Measurements from ENCODE around the gene RWDD1.

The RWDD1 gene

DNA sequence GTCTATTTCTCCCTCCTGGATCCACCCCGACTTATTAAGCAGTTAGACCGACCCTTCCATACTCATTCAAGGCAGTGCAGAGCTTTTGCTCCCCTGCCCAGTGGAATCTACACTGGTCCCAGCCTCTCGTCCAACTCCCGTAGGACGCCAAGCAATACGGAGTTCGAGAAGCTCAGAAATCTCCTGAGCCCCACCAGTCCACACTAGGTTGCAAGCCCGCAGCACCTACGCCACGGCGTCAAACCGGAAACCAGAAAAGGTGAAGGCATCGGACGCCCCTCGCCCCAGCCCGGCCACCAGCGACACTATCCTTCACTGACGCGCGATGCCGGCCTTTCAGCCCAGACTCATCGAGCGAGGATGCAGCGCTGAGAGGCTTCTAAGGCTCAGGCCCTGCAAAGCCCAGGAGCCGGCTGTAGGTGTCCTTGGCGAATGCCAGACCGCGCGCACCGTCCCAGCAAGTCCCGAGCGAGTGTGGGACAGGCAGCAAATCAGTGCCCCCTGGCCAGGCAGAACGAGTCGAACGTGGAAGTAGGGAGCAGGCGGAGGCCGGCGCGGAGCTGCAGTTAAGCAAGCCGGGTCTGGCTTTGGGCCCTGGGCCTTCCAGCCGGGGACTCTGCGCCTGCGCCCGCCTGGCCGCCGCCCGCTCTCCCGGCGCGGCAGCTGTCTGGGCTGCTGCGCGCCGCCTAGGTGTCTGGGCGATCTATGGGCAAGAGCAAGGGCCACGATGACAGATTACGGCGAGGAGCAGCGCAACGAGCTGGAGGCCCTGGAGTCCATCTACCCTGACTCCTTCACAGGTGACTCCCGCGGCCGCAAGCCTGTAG, at the start of gene RWDD1:
TSS of gene RWDD1 (plus strand) at position 649 of the 827 bp plus-strand sequence. CDS start at position 728, 79 bp downstream.
- DNase-seq: peak; percentile 99

DNA sequence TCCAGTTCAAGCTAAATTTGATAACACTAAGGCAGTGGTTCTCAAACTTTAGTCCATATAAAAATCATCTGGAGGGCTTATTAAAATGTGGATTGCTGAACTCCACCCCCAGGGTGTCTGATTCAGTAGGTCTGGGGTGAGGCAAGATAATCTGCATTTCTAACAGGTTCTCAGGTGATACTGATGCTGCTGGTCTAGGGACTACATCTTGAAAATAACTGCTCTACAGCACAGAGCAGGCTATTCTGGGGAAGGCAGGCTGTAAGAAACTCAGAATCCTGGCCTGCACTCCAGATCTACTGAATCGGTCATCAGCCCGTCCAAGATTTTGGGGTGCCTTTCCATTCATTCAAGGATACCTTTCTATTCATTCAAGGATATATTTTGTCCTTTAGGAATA, 48.4 kb upstream of the RWDD1 start:
- DNase-seq: no peak

- no peak for DNase-seq
Measured at GRCh38 chr6:116524236-116524635, 47.1 kb upstream of the RWDD1 start.

GRCh38 chr6:116528133-116528532, 43.2 kb upstream of the RWDD1 start:
- no peak for DNase-seq

GRCh38 chr6:116528780-116529179, 42.5 kb upstream of the RWDD1 start:
- DNase-seq: no peak

DNA sequence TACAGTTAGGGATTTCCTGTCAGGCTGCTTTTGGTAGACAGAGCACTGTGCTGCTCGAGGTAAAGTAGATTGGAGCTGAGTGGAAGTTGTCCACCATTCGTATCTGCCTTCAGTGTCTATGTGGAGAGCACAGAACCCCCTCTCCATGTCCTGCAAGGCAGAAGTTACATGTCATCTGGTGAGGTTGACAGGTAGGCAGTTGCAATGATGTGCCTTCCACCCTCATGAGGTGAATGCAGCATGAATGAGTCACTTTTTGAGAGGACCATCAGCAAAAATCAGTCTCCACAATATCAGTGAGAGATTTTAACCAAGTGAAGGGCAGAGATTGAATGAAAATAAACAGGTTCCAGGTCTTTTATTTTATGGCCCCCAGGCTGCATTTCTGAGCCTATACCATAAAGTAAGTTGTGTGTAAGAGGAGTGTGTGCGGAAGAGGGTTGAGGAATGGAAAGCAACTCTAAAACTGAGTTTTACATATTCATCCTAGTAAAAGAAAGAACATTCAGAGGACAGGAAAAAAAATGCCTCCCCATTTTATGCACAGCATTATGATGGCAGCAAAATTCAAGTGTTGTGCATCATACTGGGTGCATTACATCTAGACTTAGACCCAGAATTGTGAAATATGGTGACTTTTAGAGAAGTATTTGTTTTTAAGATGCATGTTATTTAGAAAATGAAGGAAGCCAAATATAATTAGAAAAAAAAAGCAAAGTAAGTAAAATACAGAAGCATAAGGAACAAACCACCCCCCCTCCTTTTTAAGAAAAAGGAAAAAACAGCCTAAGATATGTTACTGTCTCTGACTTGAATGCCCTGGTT, 41.6 kb upstream of the RWDD1 start:
- DNase-seq: no peak

GRCh38 chr6:116530436-116530835, 40.9 kb upstream of the RWDD1 start:
- no peak for DNase-seq

DNA sequence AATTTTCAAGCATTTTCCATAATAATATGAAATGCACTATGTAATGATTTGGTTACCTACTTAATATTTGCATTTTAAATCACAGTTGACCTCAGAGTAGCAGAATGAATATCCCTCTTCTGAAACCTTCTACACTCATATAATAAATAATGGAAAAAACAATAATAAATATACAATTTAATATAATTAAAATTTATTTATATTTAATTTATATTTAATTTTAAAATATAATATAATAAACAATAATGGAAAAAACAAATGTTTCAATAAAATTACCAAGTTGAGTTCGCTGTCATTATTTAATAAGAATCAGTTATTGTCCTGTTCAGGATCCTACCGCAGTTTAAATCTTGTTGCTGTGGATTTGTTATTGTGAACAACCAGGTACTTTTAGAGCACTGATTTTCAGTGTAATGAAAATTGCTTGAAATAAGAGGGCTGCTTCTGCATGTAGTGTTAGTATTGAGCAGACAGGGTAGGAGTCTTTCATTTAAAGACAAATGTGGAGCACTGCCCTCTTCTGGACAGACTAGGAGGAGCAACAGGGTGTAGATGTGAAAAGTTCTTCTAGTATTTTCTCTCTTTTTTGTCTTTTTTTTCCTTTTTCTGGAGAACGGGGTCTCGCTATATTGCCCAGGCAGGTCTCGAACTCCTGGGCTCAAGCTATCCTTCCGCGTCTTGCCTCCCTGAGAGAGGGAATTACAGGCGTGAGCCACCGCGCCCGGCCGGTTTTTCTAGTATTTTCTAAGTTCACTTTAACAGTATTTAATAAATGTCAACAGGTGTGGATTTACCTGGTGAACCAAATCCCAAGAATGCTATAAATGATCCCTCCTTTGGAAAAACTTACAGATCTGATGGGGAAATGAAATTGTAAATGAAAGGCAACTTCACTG, 39.4 kb upstream of the RWDD1 start:
- DNase-seq: peak; percentile 50

GRCh38 chr6:116533233-116533957, 37.9 kb upstream of the RWDD1 start:
- DNase-seq: no peak

GRCh38 chr6:116535109-116535508, 36.2 kb upstream of the RWDD1 start:
- DNase-seq: no peak

DNA sequence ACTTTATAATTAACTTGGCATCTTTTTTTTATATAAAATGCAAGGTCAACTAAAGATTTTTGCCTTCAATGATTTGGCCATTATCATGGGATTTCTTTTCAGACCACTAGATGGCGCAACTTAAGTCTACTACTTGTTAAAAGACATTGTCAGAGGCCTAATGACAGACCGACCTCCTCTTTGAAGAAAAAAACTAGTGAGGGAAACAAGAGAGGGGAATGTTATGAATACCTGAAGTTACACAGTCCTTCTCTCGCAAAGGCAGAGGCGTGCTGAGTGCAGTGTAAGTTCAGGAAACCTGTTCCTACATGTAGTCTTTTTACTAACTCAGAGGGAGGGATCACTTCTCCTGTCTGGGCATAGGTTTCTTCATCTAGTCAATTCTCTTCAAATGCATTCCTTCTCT, 35.1 kb upstream of the RWDD1 start:
- DNase-seq: no peak

DNA sequence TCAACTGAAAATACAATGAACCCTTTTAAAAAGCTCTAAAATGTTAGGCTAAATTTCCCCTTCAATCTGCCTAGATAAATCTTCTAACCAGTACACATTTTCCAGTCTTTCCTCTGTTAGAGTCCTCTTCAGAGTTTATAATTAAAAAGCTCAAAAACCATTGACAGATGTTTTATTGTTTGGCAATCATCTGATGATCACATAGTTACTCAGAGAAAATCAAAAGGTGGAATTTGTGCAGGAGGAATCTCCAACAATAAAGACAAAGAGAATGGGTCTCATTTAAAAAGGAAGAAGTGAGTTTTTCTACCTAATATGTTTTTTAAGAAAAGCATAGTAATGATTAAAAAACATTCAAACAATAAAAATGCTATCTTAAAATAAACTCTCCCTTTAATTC, 28.9 kb upstream of the RWDD1 start:
- DNase-seq: no peak

- DNase-seq: no peak
Measured at GRCh38 chr6:116543149-116543548, 28.2 kb upstream of the RWDD1 start.

DNA sequence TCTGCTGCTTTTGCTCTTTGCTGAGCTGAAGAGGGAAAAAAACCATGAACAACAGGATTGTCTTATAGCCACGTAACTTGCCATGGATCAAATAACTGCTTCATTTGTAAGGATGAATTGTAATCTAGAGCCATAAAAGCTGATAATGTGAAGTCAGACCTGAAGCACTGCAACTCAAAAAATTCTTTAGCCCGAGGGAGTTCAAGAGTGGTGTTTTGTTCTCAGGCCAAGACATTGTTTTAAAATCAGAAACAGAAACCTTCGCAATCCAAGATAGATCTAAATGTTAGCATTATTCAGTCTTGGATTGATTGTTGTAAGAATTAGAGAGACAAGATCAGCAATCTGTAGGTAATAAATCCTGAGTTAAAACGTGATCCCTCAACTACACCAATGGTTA, 25.7 kb upstream of the RWDD1 start, which contains the start of gene TRAPPC3L:
TSS of gene TRAPPC3L (minus strand) at position 34 of the 400 bp plus-strand sequence. CDS start 170 bp downstream, outside the sequence.
- DNase-seq: no peak

DNA sequence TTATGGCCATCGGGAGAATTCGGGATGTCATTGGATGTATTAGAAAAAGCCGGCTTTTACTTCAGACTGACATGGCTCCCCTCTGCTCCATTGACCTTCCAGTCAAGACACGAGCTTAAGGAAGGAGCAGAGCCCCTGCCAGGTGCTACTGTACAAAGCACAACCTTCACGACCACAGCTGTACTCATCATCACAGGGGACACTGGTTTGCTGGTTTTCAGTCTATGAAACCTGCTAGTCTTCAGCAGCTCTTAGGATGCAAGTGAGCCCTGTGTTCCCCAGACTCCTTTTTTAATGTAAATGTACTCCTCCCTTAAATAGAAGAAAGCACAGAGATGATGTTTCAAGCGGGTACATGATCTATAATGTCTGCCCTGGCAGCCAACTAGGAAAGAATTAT, 23.9 kb upstream of the RWDD1 start:
- no peak for DNase-seq

DNA sequence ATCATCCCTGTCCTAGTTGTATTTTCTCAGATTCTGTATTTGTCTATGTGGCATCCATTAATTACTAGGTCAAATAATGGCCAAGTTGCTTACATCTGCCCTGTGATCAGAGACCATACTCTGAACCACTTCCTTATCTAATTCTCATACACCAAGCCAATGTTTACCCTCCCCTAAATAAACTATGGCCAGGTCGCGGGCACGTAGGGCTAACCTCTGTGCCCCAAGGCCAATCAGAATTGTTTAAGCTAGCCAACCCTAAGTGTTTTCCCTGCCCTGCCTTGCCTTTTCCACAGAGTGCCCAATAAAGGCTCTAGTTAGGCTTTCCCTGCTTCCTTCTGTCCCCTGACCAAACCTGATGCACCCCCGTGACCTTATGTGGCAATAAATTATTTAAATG, 20.5 kb upstream of the RWDD1 start:
- DNase-seq: no peak

GRCh38 chr6:116553451-116553850, 17.9 kb upstream of the RWDD1 start, which contains the start of gene CALHM4:
CALHM4 (plus strand) TSS chr6:116553751; CDS start chr6:116553794, 43 bp downstream.
- DNase-seq: no peak

DNA sequence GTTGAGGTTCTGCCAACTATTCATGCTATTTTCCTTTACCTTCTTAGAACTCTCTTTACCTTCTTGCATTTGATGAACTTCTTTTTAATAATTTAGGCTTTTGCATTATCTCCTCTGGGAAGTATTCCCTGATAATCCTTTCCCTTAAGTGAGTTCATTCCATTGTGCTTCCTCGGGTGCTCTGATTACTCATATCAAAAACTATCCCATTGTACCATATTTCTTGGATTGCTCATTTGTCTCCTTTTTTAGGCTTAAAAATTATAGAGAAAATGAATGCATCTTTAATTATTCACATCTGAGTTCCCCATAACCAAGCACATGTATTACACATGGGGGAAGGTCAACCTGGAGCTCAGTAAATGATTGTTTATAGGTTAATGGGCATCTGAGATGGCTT, 15.2 kb upstream of the RWDD1 start:
- DNase-seq: no peak

- DNase-seq: no peak
Measured at GRCh38 chr6:116556814-116557415, 14.4 kb upstream of the RWDD1 start.

GRCh38 chr6:116557893-116558292, 13.4 kb upstream of the RWDD1 start:
- DNase-seq: no peak

GRCh38 chr6:116560130-116560529, 11.2 kb upstream of the RWDD1 start:
- DNase-seq: no peak

Measured in CD4-positive, alpha-beta T cell treated with Interleukin-15 for 1 hour (primary cell).